Measurements from ENCODE around the gene CES3.

DNA sequence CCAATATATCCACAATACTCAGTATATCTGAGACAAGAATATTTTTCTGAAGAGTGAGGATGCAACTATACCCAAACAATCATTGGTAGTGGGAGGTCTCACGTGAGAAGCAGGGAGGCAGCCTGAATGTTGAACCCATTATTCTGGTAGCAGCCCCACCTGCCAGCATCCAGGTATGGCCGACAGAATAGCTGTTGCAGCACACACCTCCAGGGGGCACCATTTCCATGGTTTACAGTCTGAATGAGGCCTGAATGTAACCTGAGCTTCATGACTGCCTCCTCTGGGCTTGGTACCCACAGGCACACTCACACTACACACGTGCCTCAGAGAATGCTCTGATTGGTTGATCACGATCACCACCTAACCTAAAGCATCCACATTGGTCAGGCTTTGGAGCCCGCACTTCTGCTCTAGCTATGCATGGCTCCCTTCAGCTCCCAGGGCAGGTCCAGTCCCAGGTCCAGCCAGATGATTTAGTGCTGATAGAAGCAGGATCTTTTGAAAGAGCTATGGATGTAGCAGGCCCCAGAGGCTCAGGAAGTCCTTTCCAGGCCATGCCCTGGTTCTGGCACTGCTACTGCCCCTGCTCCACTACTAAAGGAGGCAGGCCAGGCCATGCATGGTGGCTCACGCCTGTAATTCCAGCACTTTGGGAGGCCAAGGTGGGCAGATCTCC lies 56.9 kb downstream of the CES3 start:
- TF ChIP-seq, protein P1, sequence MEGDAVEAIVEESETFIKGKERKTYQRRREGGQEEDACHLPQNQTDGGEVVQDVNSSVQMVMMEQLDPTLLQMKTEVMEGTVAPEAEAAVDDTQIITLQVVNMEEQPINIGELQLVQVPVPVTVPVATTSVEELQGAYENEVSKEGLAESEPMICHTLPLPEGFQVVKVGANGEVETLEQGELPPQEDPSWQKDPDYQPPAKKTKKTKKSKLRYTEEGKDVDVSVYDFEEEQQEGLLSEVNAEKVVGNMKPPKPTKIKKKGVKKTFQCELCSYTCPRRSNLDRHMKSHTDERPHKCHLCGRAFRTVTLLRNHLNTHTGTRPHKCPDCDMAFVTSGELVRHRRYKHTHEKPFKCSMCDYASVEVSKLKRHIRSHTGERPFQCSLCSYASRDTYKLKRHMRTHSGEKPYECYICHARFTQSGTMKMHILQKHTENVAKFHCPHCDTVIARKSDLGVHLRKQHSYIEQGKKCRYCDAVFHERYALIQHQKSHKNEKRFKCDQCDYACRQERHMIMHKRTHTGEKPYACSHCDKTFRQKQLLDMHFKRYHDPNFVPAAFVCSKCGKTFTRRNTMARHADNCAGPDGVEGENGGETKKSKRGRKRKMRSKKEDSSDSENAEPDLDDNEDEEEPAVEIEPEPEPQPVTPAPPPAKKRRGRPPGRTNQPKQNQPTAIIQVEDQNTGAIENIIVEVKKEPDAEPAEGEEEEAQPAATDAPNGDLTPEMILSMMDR (IDR thresholded peaks at IDR 0.05) = peak; percentile 52 to 87 (median 74)
- no peak for TF ChIP-seq POLR2A (IDR thresholded peaks at IDR 0.05)
